IPS-NIHi11 (cell line): ENCODE results near the gene STK16.

Experiments
- DNase-seq: peaks from one replicate; pipeline ENCODE4 v3.0.0; 2012; ENCODE audit warnings: mixed read lengths, low spot score

STK16 gene

DNA sequence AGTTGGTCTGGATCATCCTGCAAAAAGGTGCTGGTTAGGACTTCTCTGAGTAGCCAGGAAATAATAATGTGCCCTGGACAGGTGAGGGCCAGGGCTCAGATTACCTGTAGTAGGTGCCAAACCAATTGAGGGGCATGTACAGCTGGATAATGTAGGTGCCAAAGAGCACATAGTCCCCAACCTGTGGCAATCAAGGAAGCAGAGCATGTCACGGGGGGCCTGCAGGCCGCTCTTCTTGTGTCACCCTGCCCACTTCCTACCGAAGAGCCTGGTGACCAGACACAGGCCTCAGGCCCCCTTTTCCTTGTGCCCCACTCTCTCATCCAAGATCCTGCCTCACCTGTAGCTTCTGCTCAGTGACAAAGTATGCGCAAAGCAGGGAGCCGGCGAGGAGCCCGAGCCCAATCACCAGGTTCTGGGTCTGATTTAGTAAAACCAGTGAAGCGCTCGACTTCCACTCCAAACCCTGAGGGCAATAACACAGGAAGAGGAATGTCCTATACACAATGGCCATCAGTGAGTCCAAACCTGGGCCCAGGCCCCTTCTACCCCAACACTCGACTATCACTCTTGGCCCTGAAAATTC, 31.7 kb upstream of the STK16 start:
- DNase-seq, result no peak

DNA sequence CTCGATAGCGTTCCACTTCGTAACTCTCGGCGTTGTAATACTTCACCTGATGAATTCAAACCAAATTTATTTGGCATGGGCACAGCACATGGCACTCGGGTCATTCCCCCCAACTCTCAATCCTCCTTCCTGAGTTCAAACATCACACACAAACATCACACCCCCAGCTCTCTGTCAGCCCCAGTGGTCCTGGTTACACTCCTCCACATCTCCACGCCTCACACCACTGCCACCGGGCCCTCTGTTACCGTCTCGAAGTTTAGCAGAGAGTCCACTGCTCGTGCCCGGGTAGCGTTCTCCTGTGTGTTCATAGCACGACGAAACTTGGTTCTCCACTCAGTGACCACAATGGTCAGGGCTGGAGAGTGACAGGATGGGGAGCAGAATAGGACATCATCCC, 31.1 kb upstream of the STK16 start:
- no peak for DNase-seq

DNA sequence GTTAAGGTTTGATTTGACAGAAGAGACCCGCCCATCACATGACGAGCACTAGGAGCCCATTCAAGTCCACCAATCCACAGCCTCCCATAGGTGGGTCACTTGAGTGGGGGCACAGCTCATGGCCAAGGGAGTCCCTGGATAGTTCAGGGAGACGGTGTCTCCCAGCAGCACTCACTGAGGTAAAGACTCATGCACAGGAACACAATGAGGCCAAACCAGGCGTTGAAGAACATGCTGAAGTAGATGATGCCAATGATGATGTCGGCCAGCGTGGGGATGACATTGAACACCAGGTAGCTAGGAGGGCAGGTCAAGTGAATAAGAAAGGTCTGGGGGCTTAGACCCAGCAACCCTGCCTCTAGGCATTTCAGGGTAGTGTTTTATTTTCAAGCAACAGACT, 30.5 kb upstream of the STK16 start:
- no peak for DNase-seq

DNA sequence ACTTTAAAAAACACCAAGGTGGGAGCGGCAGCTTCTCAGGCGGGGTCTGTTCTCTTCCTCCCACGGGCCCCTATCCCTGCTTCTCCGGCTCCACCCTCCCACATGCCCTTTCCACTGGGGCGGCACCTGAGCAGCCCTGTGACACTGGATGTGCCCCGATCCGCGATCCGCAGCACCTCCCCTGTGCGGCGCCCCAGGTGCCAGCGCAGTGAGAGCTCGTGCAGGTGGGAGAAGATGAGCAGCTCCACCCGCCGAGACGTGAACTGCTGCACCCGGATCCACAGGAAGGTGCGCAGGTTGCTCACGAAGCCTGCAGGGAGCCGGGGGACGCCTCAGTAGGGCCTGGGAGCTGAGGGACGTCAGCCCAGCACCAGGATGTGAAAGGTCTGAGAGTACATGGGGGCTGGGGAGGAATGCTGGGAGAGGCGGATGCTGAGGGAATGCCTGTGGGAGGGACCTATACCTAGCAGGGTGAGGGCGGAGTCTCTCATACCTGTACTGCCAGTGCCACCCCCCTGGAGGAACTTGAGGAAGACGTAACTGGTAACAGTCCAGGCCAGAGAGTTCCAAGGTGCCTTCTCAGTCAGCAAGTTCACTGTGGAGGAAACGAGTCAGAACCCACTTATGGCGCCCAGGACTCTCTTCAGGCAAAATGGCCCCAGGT, 29.3 kb upstream of the STK16 start:
- no peak for DNase-seq

DNA sequence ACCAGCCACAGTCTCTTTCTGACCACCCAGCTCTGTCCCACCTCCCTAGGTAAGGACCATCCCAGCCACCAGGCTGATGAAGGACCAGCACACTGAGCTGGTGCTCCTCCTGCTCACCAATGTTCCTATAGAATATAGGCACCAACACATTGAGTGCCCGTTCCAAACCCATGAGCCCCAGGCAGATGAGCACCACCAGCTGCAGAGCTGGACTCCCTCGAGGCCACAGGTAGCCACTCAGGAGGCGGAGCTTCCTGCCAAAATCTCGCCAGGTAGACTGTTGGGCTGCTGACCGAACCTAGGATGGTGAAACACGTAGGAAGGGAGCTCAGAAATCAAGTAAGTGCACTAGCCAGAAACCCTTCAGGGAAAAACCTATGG, 28.8 kb upstream of the STK16 start:
- no peak for DNase-seq

DNA sequence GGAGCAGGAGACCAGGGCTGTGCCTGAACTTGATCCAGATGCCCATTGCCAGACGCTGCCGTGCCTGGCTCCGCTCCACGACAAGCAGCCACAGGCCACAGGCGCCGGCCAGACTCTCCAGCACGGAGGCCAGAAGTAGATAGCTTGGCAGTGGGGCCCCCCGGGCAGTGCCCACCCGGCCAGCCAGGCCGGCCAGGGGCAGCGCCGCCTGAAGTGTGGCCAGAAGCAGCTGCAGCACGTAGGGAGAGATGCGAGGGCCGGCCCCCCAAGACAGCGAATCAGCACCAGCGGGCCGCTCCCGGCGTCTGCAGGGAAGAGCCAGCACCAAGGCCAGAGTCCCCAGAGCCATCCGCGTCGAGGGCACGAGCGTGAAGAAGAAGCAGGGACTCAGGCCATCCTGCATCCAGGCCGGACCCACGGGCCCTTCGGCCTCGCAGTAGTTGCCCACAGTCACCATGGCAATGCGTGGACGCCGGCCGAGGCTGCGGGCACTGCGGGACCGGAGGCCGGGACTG, 27.0 kb upstream of the STK16 start:
- peak; percentile 81 for DNase-seq

DNA sequence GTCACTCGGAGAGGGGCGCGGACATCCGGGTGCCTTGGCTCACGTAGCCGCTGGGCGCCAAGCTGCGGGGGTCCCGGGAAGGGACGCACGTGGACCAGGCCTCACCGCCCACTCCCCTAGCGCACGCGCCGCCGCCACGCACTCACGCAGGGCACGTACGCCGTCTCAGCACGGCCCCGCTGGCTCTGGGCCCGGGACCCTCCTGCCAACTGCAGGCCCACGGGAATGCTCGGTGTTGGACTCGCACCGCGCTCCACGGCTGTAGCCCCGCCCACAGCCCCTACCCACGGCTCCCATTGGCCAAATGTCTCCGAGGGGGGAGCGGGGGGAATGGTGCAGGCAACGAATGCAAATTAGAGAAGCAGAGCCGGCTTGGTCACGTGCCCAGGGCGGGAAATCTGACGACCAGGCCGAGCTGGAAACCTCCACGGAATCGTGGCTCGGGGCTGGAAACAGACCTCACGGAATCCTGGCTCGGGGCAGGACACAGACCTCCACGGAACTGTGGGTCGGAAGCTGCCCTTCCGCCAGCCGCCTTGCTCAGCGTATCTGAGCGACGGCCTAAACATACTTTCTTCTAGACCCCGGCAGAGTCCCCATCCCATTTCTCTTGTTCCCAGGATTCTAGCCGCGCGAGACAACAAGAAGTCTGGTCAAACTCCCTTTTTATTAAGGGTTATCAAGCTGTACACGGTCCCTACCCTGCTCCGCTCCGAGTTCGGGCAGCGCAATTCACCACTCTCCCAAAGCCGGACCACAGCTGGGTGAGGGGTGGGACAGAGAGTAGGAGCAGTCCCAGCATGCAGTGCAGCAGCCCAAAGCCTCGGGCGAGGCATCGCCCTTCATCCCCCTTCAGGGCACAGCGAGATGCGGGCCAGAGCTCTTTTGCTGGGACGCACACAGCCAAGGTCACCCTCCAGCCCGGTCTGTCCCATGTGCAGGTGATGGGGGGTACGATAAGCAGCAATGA, 26.3 kb upstream of the STK16 start, which contains the start of gene ABCB6:
ABCB6 (minus strand) TSS at position 227 of the 970 bp plus-strand sequence. CDS start 285 bp downstream, outside the sequence.
- DNase-seq, result peak; percentile 95

DNA sequence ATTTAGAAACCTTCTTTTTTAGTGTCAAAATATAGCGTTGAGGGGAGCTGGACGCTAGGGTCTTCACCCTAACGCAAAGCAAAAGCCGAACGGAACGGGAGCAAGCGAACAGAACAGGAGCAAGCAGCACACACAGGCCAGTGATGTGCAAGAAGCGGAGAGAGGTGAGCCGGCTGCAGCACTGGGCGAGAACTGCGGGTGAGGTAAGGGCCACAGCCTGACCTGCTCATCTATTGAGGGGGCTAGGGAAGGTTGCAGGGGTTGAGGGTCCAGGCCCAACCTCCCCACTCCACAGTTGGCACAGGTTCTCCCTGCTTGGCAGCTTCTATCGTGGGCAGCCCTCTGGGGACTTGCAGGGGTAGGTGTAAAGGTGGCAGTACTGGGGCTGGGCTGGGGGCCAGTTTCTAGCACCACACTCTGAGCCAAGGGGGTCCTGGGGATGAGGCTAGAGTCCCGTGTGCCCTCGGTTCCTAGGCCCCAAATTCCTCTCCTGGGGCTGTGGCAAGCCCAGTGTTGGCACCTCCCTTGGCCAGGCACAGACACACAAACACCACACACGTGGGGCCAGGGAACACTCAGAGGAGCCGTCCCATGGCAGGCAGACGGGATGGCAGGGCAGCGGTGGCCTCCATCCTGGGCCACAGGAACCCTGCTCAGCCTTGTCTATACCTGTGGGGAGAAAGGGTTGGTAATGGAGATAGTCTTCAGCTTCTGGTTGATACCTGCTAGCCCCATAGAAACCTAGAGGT, 25.3 kb upstream of the STK16 start:
- no peak for DNase-seq

DNA sequence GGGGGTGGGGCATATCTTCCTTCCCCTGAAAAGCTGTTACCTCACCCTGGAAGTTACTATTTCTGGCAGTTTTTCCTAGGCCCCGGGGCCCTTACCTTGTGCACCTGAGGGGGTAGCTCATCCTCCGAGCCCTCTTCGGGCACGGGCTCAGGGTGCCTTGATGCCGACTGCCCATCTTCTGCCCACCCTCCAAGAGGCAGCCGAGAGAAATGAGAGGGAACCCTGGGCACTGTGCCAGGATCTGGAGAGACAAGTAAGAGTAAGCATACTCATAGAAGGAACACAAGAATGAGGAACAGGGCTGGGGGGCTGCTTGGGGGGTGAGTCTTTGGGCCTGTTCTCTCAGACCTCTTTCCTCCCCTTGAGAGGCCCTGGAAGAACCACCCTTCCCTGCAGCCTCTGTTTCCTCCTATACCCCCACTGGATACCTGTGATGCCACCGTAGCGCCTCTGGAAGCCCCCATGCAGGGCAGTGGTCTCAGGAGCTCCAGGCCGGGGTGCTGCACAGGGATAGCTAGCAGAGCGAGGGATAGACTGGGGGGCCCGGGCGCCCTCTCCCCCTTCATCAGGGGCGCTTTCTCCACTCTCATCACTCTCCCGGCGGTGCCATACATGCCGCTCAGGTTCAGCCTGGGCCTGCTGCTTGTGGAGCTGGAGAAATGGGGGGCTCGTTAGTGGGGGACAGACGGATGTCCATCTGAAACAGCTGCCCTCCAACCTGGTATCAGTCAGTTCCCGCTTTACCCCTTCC, 24.5 kb upstream of the STK16 start:
- no peak for DNase-seq

DNA sequence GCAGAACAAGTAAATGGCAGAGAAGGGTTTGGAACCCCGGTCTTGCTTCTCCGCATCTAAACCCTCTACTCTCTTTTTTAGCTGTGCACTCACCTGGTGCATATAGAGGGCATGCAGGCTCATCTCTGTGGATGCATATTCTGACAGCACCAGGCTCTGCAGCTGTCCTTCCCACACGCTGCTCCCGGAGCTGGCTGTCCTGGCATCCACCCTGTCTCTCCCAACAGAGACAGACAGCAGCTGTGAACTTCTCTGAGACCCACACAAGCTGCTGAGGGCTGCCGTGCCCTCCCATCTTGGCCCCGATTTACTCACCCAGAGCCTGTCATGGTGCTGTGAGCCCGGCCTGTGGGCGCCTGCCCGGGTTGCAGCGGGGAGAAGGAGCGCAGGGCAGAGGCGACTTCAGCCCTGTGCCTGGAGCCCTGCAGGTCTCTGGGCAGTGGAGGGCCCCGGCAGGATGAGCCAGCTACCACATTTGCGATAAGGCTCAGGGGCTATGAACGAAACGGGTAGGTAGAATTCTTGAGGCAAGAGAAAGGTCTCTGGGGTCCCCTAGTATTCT, 23.2 kb upstream of the STK16 start:
- no peak for DNase-seq

DNA sequence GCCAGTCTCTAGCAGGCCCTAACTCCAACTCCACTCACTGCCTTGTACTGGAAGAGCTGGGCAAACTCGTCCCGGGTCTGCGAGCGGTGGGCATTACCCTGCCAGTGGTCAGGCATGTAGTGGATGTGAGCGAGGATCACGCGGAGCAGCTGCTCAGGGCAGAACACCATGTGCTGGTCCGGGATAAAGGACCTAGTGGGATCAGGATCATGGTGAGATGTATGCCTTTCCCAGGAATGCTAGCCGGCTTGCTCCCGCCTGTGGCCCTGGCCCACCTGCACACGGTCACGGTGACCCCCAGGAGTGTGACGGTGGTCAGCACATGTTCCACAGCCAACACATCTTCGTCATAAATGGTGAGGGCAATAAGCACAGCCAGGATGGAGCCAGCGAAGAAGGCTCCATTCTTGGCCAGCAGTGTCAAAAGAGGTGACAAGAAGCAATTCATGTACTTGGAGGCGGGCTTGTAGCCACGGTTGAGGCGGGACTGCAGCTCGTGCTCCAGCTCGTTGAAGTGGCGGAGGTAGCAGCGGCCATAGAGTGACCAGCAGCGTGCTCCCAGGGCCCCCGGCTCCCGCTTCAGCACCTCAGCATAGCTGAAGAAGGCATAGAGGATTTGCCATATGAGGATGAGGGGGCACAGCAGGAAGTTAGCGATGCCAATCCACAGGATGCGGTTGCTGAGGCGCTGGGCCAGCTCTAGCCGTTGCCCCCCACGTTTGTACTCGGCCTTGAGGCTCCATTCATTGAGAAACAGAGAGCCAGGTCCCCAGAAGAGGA, 21.3 kb upstream of the STK16 start:
- no peak for DNase-seq

DNA sequence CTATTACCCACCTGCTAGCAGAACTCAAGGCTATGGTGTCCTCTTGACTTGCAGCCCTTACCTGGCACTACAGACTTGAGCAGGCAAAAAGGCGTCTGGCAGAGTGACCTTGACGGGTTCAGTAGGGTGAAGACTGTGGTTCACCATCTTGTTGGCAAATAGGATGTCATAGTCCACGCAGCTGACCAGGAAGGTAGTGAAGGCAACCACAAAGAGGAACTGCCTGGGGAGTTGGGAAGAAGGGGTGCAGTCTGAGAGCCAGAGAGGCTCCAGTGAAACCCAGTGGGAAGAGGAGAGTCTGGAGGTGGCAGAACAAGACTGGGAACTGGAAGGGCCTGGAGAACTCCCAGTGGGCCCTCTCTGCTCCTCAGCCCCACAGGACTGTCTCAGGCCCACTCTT, 19.9 kb upstream of the STK16 start:
- DNase-seq, result no peak

DNA sequence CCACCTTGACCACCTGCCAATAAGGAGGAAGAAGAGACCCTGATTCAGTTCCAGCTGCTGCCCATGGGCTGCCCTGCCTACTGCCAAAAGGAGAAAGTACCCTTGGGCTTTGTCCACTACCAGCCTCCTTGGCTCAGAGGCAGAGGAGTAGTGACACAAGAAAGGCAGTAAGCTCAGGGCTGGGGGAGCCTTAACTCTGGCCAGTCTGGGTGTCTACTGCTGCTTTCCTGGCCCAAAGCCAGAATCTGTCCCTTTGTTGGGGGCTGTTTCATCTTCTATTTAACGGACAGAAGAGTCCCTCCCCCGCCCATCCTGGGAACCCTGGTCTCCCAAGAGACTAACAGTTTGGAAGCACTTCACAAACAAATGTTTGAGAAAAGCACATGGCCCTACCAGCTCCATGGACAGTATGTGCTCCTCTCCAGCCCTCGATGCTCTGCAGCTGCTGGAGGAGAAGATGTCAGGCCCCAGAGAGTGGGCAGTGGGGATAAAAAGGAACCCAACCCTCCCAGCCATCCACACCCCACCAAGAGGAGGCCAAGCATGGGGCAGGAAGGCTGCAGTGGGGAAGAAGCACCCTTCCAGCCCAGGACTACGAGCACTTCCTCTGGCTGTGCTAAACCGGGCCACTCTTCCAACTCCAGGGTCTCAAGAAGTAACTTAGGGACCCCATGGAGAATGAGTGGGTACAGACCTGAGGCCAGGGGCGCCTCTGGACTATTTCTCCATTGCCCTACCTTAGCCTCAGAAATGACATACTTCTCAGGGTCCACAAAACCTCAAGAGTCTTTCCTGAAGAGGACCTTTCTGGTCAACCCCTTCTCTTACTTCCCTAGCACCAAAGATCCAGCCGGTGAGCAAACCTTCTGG, 17.0 kb upstream of the STK16 start:
- no peak for DNase-seq

DNA sequence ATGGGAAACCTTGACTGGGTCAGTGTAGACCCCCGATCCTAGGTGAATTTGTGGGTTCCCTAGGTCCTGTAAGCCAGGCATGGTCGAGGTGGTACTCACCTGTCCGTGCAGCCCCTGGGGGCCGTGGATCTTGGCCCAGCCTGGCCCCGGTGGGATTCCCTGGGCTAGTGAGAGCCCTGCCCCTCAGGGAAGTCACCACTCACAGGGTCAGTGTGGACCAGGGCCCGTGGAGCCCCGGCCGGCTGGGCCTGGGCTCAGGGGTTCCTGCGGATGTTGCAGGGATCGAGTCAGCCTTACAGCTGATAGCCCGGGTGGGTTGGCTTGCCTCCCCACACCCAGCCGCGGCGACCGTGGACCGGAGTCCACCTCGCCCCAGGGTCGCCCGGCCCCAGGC, 16.4 kb upstream of the STK16 start:
- no peak for DNase-seq

DNA sequence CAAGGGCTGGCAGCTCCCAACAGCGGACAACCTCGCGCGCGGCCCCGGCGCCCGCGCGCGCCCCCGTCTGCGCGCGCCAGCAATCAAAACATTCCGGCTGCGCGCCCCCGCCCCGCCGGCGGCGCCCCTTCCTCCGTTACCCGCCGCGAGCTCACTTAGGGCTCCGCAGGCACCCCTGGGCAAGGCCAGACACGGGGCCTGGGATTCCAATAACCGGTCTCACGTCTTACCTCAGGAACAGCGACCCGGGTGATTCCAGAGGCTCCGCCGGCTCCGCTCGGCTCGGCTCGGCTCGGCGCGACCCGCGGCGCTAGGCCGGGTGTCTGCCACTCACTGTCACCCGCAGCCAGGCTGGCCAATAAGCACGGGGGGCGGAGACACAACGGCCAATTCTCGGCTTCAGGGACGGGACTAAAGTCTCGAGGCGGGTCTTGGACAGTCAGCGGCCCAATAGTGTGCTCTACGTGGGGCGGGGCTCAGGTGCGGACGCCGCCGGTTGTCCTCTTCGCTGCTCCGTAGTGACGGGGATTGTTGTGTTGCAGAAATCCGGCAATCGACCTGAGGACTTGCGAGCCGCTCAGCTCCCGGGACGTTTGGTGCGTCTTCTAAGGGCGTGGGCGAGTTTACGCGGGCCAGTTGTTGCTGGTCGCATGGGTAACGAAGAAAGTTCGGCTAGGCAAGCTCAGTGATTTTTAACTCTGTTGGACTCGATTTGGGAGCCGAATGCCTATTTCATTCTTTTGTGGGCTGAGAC, 15.8 kb upstream of the STK16 start, which contains the start of the genes ANKZF1 and ATG9A:
ANKZF1 (plus strand) TSS at position 502 of the 754 bp plus-strand sequence. CDS start 452 bp downstream, outside the sequence.
ATG9A (minus strand) TSS at position 332 of the 754 bp plus-strand sequence. CDS start 1,612 bp downstream, outside the sequence.
- peak; percentile 99 for DNase-seq

DNA sequence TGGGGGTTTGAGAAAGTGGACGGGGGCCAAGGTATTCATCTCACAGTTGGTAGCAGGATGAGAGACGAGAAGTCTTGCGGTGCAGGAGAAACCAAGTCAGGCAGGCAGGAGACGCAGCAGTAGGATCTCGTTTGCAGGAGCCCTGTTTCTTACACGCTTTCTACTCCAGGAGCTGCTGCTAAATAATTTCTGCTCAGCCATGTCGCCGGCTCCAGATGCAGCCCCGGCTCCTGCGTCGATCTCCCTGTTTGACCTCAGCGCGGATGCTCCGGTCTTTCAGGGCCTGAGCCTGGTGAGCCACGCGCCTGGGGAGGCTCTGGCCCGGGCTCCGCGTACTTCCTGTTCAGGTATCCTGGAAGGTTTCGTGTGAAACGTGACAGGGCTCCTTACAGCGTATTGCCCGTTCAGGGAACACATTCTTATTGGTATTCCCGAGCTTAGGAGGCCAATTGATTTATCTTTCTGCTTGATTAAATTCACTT, 15.2 kb upstream of the STK16 start:
- peak; percentile 56 for DNase-seq

DNA sequence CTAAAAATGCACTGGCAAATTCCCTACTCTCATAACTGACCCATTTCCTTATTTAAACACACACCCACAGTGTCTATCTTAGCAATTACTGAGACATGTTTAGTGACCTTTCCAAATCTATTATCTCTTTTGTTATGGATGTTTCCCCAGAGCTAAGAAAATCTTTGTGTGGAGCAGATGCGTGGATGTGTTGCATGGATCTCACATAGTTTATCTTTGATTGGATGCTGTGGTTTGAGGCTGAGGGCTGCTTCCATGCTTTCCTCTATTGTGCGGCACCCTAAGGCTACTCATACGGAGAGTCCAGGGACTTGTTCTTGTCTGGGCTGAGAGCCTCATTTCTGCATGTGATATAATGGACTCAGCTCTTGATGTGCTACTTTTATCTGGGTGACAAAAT, 10.9 kb upstream of the STK16 start:
- no peak for DNase-seq

DNA sequence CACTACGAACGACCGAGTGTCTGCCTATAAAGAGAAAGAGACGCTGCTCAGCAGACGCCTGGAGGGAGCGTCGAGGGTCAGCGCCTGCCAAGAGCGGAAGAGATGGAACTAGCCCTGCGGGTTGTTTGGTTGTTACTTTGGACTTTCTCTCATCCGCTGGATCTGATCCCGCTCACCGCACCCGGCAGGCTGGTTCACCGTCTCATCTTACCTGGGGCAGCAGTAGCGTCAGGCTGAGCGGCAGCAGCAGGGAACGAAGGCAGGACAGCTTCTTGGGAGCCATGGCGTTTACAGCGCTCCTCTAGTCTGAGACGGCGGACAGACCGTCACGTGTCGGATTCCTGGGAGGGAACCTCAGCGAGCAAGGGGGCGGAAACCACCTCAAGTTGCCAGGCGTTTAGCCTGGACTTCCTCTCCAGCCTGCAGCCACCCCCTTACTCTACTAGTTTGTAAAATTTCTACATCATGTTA, 2.0 kb upstream of the STK16 start:
- no peak for DNase-seq
